Stimulated activated CD4-positive, alpha-beta T cell treated with anti-CD3 and anti-CD28 coated beads, Interleukin-1b, Interleukin-23, amount 100 ng/mL, for 4 hours (primary cell): ENCODE results near the gene FLG2.
A peak's percentile ranks its signal among the peaks of the same experiment; 100 is the strongest.

Experiments
- DNase-seq, 2 donors: peaks; one replicate each; pipeline ENCODE4 v3.0.0-alpha.2; 2020; ENCODE audit warnings: low read depth in 2 of 2

Gene FLG2

DNA sequence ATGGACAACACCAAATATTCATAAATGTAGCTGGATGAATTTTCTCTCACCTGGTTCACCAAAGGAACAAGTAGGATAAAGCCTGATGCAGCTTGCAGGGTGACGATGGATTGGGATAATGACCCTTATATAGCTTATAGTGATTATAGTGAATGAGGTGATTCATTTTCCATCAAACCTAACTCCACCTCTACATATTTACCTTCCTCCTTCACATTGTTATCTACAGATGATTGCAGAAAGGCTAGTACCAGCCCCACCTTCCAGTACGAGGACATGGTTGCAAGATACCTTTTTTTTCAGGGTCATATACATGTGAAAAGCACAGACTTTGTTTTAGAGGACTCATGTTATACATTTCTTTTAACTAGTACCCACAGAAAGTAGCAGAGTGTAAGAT lies at the start of gene FLG2:
Gene FLG2 (minus strand): TSS at position 101 of the 400 bp plus-strand sequence. CDS start 1,122 bp downstream, outside the sequence.
- DNase-seq, result no peak

DNA sequence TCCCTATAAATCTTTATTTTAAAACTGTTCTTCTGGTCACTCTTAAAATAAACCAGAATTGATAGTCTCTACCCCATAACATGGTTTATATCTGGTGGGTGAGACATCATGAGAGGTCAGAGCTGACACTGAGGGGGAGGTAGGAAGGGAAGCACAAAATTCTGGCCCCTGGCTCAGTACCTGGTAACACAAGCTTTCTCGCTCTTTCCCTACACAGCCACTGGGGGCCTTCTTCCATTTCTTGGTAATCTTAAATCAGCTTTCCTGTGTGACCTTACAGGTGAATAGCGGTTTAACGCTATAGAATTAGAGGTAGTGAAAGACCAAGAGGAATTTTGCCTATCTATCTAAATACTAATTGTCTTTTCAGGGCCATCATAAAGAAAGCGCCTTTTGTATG lies 48.9 kb upstream of the FLG2 start:
- no peak for DNase-seq

- DNase-seq, result no peak
Observed at GRCh38 chr1:152398812-152399698, 39.2 kb upstream of the FLG2 start.

- no peak for DNase-seq
Observed at GRCh38 chr1:152397474-152397873, 37.7 kb upstream of the FLG2 start.

DNA sequence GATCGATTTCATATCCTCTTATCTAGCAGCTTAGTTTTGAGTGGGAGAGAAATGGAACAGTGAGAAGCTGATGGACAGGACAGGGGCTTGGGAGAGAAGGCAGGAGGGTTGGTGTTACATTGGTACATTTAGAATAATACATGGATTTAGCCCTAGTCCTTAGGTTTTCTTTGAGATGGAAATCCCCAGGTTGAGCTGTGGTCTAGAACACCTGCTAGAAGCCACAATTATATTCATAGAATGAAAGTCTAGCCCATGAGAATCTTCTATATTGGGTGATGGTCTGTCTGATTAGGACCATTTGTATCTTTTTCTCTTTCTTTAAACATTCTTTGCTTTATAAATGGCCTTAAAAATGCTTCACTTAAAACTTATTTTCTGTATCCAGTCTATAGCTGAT lies 34.3 kb upstream of the FLG2 start:
- no peak for DNase-seq

- DNase-seq, result no peak
Observed at GRCh38 chr1:152392909-152393308, 33.1 kb upstream of the FLG2 start.

- no peak for DNase-seq
Observed at GRCh38 chr1:152388889-152389288, 29.1 kb upstream of the FLG2 start.

DNA sequence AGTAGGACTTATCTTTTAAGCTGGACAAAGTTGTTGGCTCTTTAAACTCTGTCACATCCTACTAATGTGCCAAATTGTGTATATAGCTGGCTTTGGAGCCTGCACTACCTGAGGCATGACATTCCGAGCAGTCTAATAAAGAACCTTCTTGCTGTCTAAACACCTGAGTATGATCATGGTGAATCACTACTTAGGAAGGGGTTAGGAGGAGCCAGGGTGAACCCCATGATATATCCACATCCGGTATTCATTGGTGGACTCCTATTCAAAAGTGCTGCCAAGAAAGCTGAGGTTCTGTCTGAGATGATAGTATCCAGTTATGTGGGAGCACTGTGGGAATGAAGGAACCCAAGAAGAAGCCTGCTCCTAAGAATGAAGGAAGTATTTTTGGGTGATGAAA lies 27.1 kb upstream of the FLG2 start:
- no peak for DNase-seq

GRCh38 chr1:152380932-152381331 lies 21.1 kb upstream of the FLG2 start:
- no peak for DNase-seq

DNA sequence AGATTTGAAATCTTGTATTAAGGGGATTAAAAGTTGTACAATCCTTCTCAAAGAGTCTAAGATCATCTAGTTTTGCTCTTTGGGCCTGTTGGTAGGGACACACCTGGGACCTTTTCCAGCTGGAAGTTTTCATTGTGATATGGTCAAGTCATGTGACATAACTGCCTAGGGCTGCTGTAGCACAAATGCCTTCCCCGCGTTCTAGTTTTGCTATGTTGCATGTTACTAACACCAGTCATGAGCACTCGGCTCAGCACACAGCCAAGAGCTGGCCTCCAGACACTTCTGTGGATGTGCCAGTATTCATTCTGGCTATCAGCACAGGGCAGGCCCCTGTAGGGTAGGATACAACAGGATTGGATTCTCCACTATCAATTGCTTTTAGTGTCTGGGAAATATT lies 14.6 kb upstream of the FLG2 start:
- no peak for DNase-seq

- DNase-seq, result no peak
Observed at GRCh38 chr1:152372672-152373071, 12.9 kb upstream of the FLG2 start.

DNA sequence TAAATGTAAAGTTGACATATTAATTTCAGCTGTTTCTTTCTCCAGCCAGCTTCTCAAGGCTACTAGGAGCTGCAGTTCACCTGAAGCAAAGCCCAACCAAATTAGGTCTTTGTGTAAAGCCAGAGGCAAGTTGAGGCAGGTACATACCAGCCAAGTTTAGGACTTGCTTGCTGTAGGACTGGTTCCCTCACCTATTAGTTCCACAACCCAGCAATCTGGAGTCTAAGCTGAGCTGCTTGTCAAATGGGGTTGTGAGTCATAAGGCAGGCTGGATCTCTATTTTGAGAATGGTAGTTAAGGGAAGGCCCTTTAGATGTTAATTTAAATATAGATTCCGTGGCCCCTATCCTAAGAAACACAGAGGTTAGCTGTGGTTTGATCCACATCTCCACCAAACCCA lies 7.6 kb upstream of the FLG2 start:
- no peak for DNase-seq

DNA sequence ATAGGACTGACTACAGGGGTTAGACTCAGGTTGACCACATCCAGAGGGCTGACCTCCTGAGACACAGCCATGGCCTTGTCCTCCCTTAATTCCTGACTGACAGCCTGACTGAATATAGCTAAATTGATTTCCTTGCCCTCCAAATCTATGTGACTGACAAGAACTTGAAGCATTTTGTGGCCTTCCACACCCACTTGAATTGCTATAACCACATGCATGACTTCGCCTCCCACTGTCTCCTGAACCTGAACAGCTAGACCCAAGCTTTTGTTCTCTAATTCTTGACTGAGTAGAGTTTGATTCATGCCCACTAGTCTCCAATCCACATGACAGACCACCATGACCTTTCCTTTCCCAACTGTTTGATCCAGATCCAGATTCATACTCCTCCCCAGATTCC lies 3.1 kb downstream of the FLG2 start:
- DNase-seq, result no peak

DNA sequence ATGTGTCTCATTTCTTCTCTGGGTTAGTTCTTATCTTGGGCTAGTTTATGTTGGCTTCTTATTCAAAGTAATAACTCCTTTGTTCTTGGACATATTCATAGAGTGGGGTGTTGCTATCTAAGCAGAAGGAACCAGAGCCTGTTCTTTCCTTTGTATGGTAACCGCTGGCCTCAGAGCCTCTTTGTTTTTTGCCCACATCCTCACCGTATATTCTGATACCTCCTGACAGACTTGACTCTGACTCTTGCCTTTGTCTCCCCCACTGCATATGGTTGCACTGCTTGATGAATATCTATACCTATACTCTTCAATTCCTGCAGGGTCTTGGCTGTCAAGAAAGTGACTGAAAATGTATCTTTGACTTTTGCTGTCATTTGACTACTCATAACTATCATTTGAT lies 10.2 kb downstream of the FLG2 start:
- DNase-seq, result no peak

DNA sequence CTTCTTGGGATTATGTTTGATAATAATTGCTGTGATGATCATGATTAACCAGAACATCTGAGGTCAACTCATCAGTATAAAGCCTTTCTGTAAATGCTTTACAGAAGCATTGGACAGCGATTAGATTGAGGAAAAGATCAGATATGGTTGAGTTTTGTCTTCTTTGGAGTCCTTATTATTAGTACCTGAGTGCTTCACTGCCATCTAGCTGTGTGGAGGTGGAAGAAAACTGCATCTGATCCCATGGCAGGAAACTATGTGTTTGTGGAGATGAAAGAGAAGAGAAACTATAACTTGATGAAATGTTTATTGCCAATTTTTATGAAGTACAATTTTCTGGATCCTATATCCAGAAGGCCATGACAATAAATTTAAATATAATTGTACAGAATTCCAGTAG lies 11.4 kb downstream of the FLG2 start:
- no peak for DNase-seq

DNA sequence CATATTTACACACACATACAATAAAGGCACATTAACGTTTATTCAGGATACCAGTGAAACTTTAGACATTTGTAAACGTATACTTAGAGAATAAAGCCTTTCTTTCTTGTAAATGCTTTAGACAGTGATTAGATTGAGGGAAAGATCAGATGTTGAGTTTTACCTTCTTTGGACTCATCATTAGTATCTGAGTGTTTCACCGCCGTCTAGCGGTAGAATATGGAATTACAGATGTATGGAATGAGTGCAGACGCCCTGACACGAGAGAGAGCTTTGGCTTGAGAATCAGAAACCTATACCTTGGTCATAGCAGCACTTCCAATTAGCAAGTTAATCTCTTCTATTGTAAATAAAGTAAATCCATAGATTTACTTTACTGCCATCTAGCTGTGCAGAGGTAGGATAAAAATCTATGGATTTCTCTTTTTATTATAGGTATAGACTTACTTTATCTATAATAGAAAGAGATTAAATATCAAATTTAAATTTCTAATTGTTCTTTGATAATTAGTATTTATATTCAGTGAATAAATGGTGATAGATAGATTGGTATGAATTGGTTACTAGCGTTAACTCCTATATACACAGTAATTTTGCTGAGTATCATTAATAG lies 12.6 kb downstream of the FLG2 start:
- peak in 1 of 2 donors; percentile 57 for DNase-seq

GRCh38 chr1:152344438-152344837 lies 15.4 kb downstream of the FLG2 start:
- DNase-seq, result no peak

DNA sequence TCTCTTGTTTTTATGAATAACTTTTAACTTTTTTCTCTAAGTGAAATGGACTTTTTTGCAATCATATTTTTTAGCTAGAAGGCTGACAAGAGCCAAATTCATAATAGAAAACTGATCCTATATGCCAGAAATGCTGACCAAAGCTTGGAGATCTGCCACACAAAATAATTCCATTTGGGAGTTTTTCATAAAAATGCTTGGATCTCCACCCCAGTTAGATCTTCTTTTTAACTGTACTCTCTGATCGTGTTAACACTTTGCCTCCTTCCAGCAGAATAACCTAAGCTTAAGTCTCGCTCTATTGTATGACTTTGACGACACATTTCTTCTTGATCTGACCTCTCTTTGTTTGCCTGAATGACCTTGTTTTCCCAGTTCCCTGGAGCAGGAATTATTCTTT lies 16.8 kb downstream of the FLG2 start:
- DNase-seq, result no peak

- no peak for DNase-seq
Observed at GRCh38 chr1:152335399-152335798, 24.4 kb downstream of the FLG2 start.

DNA sequence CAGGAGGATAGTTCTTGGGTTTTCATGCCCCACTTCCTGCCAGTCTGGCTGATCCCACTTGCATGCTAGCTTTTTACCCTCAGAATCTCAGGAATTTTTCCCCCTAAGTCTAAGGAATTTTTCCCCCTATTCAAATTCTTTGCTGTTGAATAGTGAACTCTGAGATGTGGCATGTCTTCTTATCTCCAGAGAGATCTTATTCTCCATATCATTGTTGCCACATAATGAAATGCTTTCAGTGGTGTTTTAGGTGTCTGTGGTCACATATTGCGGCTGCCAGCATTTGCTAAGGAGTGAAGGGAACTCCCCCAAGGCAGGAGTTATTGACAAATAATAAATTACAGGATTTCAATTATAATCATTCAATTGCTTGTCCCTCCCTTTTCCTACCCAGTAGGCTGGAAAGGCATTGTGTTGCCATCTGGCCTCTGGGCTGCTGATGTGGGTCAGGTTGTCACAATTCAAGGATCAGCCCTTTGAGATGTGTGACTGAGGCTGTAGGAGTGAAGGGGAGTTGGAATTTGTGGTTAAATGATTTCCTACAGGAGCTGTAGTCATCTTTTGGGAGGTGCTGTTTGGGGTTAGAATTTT lies 30.9 kb downstream of the FLG2 start:
- no peak for DNase-seq

DNA sequence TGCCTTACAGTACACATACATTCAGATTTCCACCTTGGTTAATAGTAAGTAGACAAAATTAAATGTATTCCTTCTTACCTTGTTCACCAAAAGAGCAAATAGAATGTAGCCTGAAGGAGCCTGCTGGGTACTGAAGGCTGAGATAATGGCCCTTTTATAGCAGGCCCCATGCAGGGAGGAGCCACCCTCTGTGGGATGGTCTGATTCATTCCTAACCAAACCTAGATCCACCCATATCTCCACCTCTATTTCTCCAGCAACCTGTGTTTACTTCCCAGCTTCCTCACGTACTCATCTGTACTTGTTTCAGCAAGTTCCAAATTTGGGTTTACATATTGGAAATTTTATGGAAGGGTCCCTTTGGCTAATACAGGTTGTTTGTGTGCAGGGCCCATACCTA lies 34.7 kb downstream of the FLG2 start, which contains the start of gene FLG:
Gene FLG (minus strand): TSS at position 129 of the 400 bp plus-strand sequence. CDS start 9,783 bp downstream, outside the sequence.
- DNase-seq, result no peak

GRCh38 chr1:152313970-152314369 lies 45.8 kb downstream of the FLG2 start:
- no peak for DNase-seq

DNA sequence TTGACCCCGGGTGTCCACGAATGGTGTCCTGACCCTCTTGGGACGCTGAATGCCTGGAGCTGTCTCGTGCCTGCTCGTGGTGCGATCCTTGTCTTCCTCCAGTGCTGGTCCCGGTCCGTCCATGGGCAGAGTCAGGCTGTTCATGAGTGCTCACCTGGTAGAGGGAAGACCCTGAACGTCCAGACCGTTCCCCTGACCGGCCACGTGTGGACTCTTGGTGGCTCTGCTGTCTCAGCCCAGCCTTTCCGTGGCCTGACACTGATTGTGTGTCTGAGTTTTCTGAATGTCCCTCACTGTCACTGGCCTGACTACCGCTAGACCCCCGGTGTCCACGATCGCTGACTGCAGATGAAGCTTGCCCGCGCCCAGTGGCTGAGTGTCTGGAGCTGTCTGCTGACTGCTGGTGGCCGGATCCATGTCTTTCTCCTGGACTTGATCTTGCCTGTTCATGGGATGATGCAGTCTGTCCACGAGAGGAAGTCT lies 46.4 kb downstream of the FLG2 start:
- DNase-seq, result no peak
